HEK293 (cell line): ENCODE data around the gene DPPA5.
A peak's percentile ranks its signal among the peaks of the same experiment; 100 is the strongest.
"Not testable (repeated sequence)": the region's sequence is repeated elsewhere in the genome, so short reads cannot be mapped to it uniquely, and the experiment has no call there.

Experiments used
- CTCF ChIA-PET: fragments of 350-600 bp; formaldehyde crosslinking; extraction: SDS; loops from one replicate; lab custom pipeline; 2021; ENCODE audit warnings: antibody characterized with exemption; lab: Yijun Ruan, JAX
- POLR2A ChIA-PET: fragments of 300-600 bp; formaldehyde crosslinking; extraction: SDS; loops from one replicate; lab custom pipeline; 2020; ENCODE audit warnings: antibody characterized with exemption, inconsistent platforms; lab: Yijun Ruan, JAX
- H3K27ac ChIP-seq: fragments of 200-500 bp; sonication (Bioruptor generic); 2 replicates; pipeline ENCODE4 v1.5.1; 2014; ENCODE audit warnings: low read depth, low read length, control low read depth, inconsistent platforms; ENCODE audit errors: extremely low read depth
- H3K36me3 ChIP-seq, 2 experiments: fragments of 200-500 bp in 1 of 2; sonication (Bioruptor generic) in 1 of 2; 1 replicate in 1 of 2; 2 replicates in 1 of 2; pipeline ENCODE4 v1.5.1; 2014 to 2017; ENCODE audit warnings: inconsistent platforms in 2 of 2, low read length in 2 of 2; ENCODE audit not compliant: control insufficient read depth in 2 of 2, insufficient read depth in 1 of 2
- H3K4me1 ChIP-seq: fragments of 200-500 bp; sonication (Bioruptor generic); 2 replicates; pipeline ENCODE4 v1.5.1; 2014; ENCODE audit warnings: mild to moderate bottlenecking, low read length, inconsistent platforms; ENCODE audit not compliant: control insufficient read depth, insufficient read depth
- H3K4me3 ChIP-seq: 2 replicates; pipeline ENCODE4 v1.5.1; 2011; ENCODE audit warnings: low read depth, mild to moderate bottlenecking, control low read depth, low read length, moderate library complexity
- H3K9me3 ChIP-seq: fragments of 200-500 bp; sonication (Bioruptor generic); 2 replicates; pipeline ENCODE4 v1.5.1; 2014; ENCODE audit warnings: low read depth, low read length, inconsistent platforms; ENCODE audit not compliant: control insufficient read depth, insufficient read depth
- BCL6B ChIP-seq: fragments of 450-650 bp; formaldehyde crosslinking; IDR thresholded peaks from 2 replicates; pipeline ENCODE4 v1.5.1; 2017; ENCODE audit warnings: missing biosample characterization, missing genetic modification characterization
- GFI1B ChIP-seq: fragments of 450-650 bp; formaldehyde crosslinking; IDR thresholded peaks from 2 replicates; pipeline ENCODE4 v1.5.1; 2016; ENCODE audit warnings: missing biosample characterization, missing genetic modification characterization
- HOXD13 ChIP-seq: sonication (generic); formaldehyde crosslinking; IDR thresholded peaks from 2 replicates; pipeline ENCODE4 v1.8.0; 2022; ENCODE audit warnings: missing genetic modification reagents, borderline replicate concordance
- KLF10 ChIP-seq: fragments of 450-650 bp; IDR thresholded peaks from 2 replicates; pipeline ENCODE4 v1.5.1; 2018; ENCODE audit warnings: missing biosample characterization, mild to moderate bottlenecking, missing genetic modification characterization
- OSR2 ChIP-seq: fragments of 450-650 bp; formaldehyde crosslinking; IDR thresholded peaks from 2 replicates; pipeline ENCODE4 v1.5.1; 2016; ENCODE audit warnings: missing biosample characterization, missing genetic modification characterization
- RBAK ChIP-seq: fragments of 450-650 bp; formaldehyde crosslinking; IDR thresholded peaks from 2 replicates; pipeline ENCODE4 v1.5.1; 2016; ENCODE audit warnings: missing biosample characterization, missing genetic modification characterization
- SCRT1 ChIP-seq: fragments of 450-650 bp; formaldehyde crosslinking; IDR thresholded peaks from 2 replicates; pipeline ENCODE4 v1.5.1; 2016; ENCODE audit warnings: missing biosample characterization, missing genetic modification characterization, borderline replicate concordance
- ZBTB44 ChIP-seq: fragments of 450-650 bp; IDR thresholded peaks from 2 replicates; pipeline ENCODE4 v1.5.1; 2018; ENCODE audit warnings: missing biosample characterization, mild to moderate bottlenecking, missing genetic modification characterization
- ZFP3 ChIP-seq: fragments of 450-650 bp; formaldehyde crosslinking; IDR thresholded peaks from 2 replicates; pipeline ENCODE4 v1.5.1; 2016; ENCODE audit warnings: low read depth, missing biosample characterization, missing genetic modification characterization
- ZIC2 ChIP-seq: fragments of 450-650 bp; formaldehyde crosslinking; IDR thresholded peaks from 2 replicates; pipeline ENCODE4 v1.5.1; 2016; ENCODE audit warnings: missing biosample characterization, missing genetic modification characterization
- ZNF10 ChIP-seq: fragments of 450-650 bp; formaldehyde crosslinking; IDR thresholded peaks from 2 replicates; pipeline ENCODE4 v1.5.1; 2017; ENCODE audit warnings: missing biosample characterization, missing genetic modification characterization
- ZNF112 ChIP-seq: fragments of 450-650 bp; formaldehyde crosslinking; IDR thresholded peaks from 2 replicates; pipeline ENCODE4 v1.5.0; 2017; ENCODE audit warnings: missing biosample characterization, missing genetic modification characterization
- ZNF132 ChIP-seq: fragments of 450-650 bp; formaldehyde crosslinking; IDR thresholded peaks from 2 replicates; pipeline ENCODE4 v1.5.1; 2017; ENCODE audit warnings: missing biosample characterization, missing genetic modification characterization, borderline replicate concordance
- ZNF133 ChIP-seq: fragments of 450-650 bp; formaldehyde crosslinking; IDR thresholded peaks from 2 replicates; pipeline ENCODE4 v1.5.1; 2016; ENCODE audit warnings: missing biosample characterization, missing genetic modification characterization
- ZNF140 ChIP-seq: fragments of 450-650 bp; formaldehyde crosslinking; IDR thresholded peaks from 2 replicates; pipeline ENCODE4 v1.5.1; 2016; ENCODE audit warnings: missing biosample characterization, missing genetic modification characterization
- ZNF184 ChIP-seq: fragments of 450-650 bp; IDR thresholded peaks from 2 replicates; pipeline ENCODE4 v1.5.1; 2018; ENCODE audit warnings: missing biosample characterization, mild to moderate bottlenecking, missing genetic modification characterization
- ZNF248 ChIP-seq: fragments of 450-650 bp; formaldehyde crosslinking; IDR thresholded peaks from 2 replicates; pipeline ENCODE4 v1.5.1; 2017; ENCODE audit warnings: missing biosample characterization, missing genetic modification characterization
- ZNF350 ChIP-seq: fragments of 450-650 bp; formaldehyde crosslinking; IDR thresholded peaks from 2 replicates; pipeline ENCODE4 v1.5.0; 2017; ENCODE audit warnings: missing biosample characterization, mild to moderate bottlenecking, missing genetic modification characterization
- ZNF37A ChIP-seq: fragments of 450-650 bp; IDR thresholded peaks from 2 replicates; pipeline ENCODE4 v1.5.1; 2018; ENCODE audit warnings: missing biosample characterization, missing genetic modification characterization
- ZNF501 ChIP-seq: fragments of 450-650 bp; formaldehyde crosslinking; IDR thresholded peaks from 2 replicates; pipeline ENCODE4 v1.5.1; 2016; ENCODE audit warnings: missing biosample characterization, missing genetic modification characterization
- ZNF521 ChIP-seq: fragments of 450-650 bp; formaldehyde crosslinking; IDR thresholded peaks from 2 replicates; pipeline ENCODE4 v1.5.1; 2017; ENCODE audit warnings: missing biosample characterization, mild to moderate bottlenecking, missing genetic modification characterization
- ZNF544 ChIP-seq: fragments of 450-650 bp; formaldehyde crosslinking; IDR thresholded peaks from 2 replicates; pipeline ENCODE4 v1.5.0; 2017; ENCODE audit warnings: missing biosample characterization, missing genetic modification characterization
- ZNF585B ChIP-seq: fragments of 450-650 bp; formaldehyde crosslinking; IDR thresholded peaks from 2 replicates; pipeline ENCODE4 v1.5.1; 2016; ENCODE audit warnings: missing biosample characterization, missing genetic modification characterization
- ZNF704 ChIP-seq: fragments of 450-650 bp; formaldehyde crosslinking; IDR thresholded peaks from 2 replicates; pipeline ENCODE4 v1.5.1; 2016; ENCODE audit warnings: missing biosample characterization, missing genetic modification characterization
- ZSCAN5A ChIP-seq: fragments of 450-650 bp; formaldehyde crosslinking; IDR thresholded peaks from 2 replicates; pipeline ENCODE4 v1.5.1; 2016; ENCODE audit warnings: missing biosample characterization, missing genetic modification characterization

Gene DPPA5

GRCh38 chr6:73392188-73392587 lies 38.1 kb upstream of the DPPA5 start:
- H3K27ac ChIP-seq, H3K4me3 ChIP-seq, H3K36me3 ChIP-seq, CTCF ChIA-PET, H3K4me1 ChIP-seq, POLR2A ChIA-PET, H3K9me3 ChIP-seq: not testable (repeated sequence)
- TF ChIP-seq ZNF37A (tag by site-specific recombination) (peak; percentile 65; the same call in 1 of the 2 replicates), OSR2 (tag by site-specific recombination) (peak; percentile 48), ZNF544 (tag by site-specific recombination) (peak; percentile 80; the same call in 1 of the 2 replicates), ZNF112 (tag by site-specific recombination) (0 out of 2 replicates have a peak, but pooled peaks have one; percentile 60), ZNF184 (tag by site-specific recombination) (0 out of 2 replicates have a peak, but pooled peaks have one; percentile 47), KLF10 (tag by site-specific recombination) (0 out of 2 replicates have a peak, but pooled peaks have one; percentile 33), ZBTB44 (tag by site-specific recombination) (peak; percentile 20; the same call in 1 of the 2 replicates), ZNF350 (tag by site-specific recombination) (peak; percentile 69), BCL6B (0 out of 2 replicates have a peak, but pooled peaks have one; percentile 24)

GRCh38 chr6:73391675-73392074 lies 37.6 kb upstream of the DPPA5 start:
- TF ChIP-seq SCRT1 (tag by site-specific recombination), result no peak
- TF ChIP-seq HOXD13 (CRISPR knock-in tag), result no peak
- TF ChIP-seq ZIC2, result no peak
- no peak for TF ChIP-seq ZNF501 (tag by site-specific recombination)
- TF ChIP-seq ZNF132 (tag by site-specific recombination), result no peak
- TF ChIP-seq ZFP3 (tag by site-specific recombination), result no peak
- TF ChIP-seq, all 188 proteins: peak for 0
- POLR2A ChIA-PET, result no interaction called here
- Histone ChIP-seq H3K4me3 (no peak overlapping the region), H3K36me3 (no peaks in the 10 kb centered on the region), H3K27ac (no peak overlapping the region), H3K9me3 (no peaks in the 10 kb centered on the region), H3K4me1 (peaks cover 3% of the 10 kb centered on the region; the same call in 1 of the 2 replicates)
- CTCF ChIA-PET, result interaction anchor here (0.6 to 1.7 kb wide), 2 partner anchors 59 to 261 kb away, joined by 3 to 4 read pairs; no protein-coding TSS in a partner anchor

- ChIA-PET CTCF (interaction anchor here (0.5 to 3.5 kb wide), 5 partner anchors 62 to 1032 kb away, joined by 3 to 39 read pairs (median 4); no protein-coding TSS in a partner anchor), POLR2A (interaction anchor here (0.7 kb wide), 1 partner anchor 174 kb away, joined by 5 read pairs; no protein-coding TSS in a partner anchor)
- Histone ChIP-seq H3K36me3 (no peaks in the 10 kb centered on the region), H3K9me3 (no peaks in the 10 kb centered on the region), H3K4me1 (peaks cover 3% of the 10 kb centered on the region; the same call in 1 of the 2 replicates), H3K27ac (no peak overlapping the region), H3K4me3 (no peak overlapping the region)
- TF ChIP-seq ZNF184 (tag by site-specific recombination), result no peak
- no peak for TF ChIP-seq ZNF585B
- no peak for TF ChIP-seq ZSCAN5A (tag by site-specific recombination)
- TF ChIP-seq RBAK, result no peak
- TF ChIP-seq ZNF248 (tag by site-specific recombination), result no peak
- TF ChIP-seq ZNF521, result no peak
- no peak for TF ChIP-seq ZNF133 (tag by site-specific recombination)
- TF ChIP-seq ZNF704, result no peak
- TF ChIP-seq ZNF10 (tag by site-specific recombination), result no peak
- no peak for TF ChIP-seq ZNF140 (tag by site-specific recombination)
- TF ChIP-seq GFI1B (tag by site-specific recombination), result no peak
Observed at GRCh38 chr6:73389854-73390253, 35.8 kb upstream of the DPPA5 start.
